ENCODE results near the gene GALNT2. TPM values are rescaled to one million over a fixed set of nuclear protein-coding genes. Genes with fewer than 3 reads are reported as not detected.
A peak's percentile ranks its signal among the peaks of the same experiment; 100 is the strongest.

Gene GALNT2
- total and polyA plus RNA-seq, 4 donors: 47.5 to 182 (median 114) TPM

- DNase-seq (ENCODE audit: low spot score): no peak
- no peaks in the 10 kb centered on the region for H3K9me3 ChIP-seq (ENCODE audit: control insufficient read depth in 4 of 4, low read length in 3 of 4)
- TF ChIP-seq HNF4A (conservative IDR thresholded peaks at IDR 0.05) (no peak), NR2F2 (IDR thresholded peaks at IDR 0.05) (no peak), GABPA (IDR thresholded peaks at IDR 0.05 in 1 of 2, conservative IDR thresholded peaks at IDR 0.05 in 1 of 2) (no peak), JUND (IDR thresholded peaks at IDR 0.05) (no peak), REST (IDR thresholded peaks at IDR 0.05) (no peak), SP1 (IDR thresholded peaks at IDR 0.05) (no peak), RAD21 (IDR thresholded peaks at IDR 0.05) (no peak), TAF1 (conservative IDR thresholded peaks at IDR 0.05) (no peak), YY1 (IDR thresholded peaks at IDR 0.05) (no peak), EGR1 (IDR thresholded peaks at IDR 0.05; ENCODE audit: low read depth in 2 of 2) (no peak), FOXA1 (IDR thresholded peaks at IDR 0.05) (no peak)
- TF ChIP-seq, protein P1, sequence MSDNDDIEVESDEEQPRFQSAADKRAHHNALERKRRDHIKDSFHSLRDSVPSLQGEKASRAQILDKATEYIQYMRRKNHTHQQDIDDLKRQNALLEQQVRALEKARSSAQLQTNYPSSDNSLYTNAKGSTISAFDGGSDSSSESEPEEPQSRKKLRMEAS (IDR thresholded peaks at IDR 0.05): no peak
- TF ChIP-seq, protein P2, sequence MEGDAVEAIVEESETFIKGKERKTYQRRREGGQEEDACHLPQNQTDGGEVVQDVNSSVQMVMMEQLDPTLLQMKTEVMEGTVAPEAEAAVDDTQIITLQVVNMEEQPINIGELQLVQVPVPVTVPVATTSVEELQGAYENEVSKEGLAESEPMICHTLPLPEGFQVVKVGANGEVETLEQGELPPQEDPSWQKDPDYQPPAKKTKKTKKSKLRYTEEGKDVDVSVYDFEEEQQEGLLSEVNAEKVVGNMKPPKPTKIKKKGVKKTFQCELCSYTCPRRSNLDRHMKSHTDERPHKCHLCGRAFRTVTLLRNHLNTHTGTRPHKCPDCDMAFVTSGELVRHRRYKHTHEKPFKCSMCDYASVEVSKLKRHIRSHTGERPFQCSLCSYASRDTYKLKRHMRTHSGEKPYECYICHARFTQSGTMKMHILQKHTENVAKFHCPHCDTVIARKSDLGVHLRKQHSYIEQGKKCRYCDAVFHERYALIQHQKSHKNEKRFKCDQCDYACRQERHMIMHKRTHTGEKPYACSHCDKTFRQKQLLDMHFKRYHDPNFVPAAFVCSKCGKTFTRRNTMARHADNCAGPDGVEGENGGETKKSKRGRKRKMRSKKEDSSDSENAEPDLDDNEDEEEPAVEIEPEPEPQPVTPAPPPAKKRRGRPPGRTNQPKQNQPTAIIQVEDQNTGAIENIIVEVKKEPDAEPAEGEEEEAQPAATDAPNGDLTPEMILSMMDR (IDR thresholded peaks at IDR 0.05; ENCODE audit: low read depth, low read length, missing input control): no peak
- TF ChIP-seq, protein P3, sequence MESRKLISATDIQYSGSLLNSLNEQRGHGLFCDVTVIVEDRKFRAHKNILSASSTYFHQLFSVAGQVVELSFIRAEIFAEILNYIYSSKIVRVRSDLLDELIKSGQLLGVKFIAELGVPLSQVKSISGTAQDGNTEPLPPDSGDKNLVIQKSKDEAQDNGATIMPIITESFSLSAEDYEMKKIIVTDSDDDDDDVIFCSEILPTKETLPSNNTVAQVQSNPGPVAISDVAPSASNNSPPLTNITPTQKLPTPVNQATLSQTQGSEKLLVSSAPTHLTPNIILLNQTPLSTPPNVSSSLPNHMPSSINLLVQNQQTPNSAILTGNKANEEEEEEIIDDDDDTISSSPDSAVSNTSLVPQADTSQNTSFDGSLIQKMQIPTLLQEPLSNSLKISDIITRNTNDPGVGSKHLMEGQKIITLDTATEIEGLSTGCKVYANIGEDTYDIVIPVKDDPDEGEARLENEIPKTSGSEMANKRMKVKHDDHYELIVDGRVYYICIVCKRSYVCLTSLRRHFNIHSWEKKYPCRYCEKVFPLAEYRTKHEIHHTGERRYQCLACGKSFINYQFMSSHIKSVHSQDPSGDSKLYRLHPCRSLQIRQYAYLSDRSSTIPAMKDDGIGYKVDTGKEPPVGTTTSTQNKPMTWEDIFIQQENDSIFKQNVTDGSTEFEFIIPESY (IDR thresholded peaks at IDR 0.05): no peak
These were observed 236.0 kb downstream of the GALNT2 start for GRCh38 chr1:230303069-230303468.

GRCh38 chr1:230303822-230304221 lies 236.8 kb downstream of the GALNT2 start:
- TF ChIP-seq HNF4A (conservative IDR thresholded peaks at IDR 0.05): peak in 1 of 2 donors; percentile 34
- TF ChIP-seq, protein P2 (IDR thresholded peaks at IDR 0.05; ENCODE audit: low read depth, low read length, missing input control): no peak
- no peak for TF ChIP-seq FOXA1 (IDR thresholded peaks at IDR 0.05)
- peak in 1 of 2 donors; percentile 35 for TF ChIP-seq RXRA (IDR thresholded peaks at IDR 0.05)
- no peak for TF ChIP-seq HNF4G (IDR thresholded peaks at IDR 0.05)
- peak; percentile 7 to 21 for TF ChIP-seq RAD21 (IDR thresholded peaks at IDR 0.05)
- peak in 1 of 2 donors; percentile 23 for TF ChIP-seq EGR1 (IDR thresholded peaks at IDR 0.05; ENCODE audit: low read depth in 2 of 2)
- TF ChIP-seq NR2F2 (IDR thresholded peaks at IDR 0.05): peak; percentile 21
- H3K36me3 ChIP-seq (ENCODE audit: control insufficient read depth in 4 of 4, insufficient read depth in 3 of 4, low read depth in 1 of 4, low read length in 3 of 4): no peaks in the 10 kb centered on the region

More at GRCh38 chr1:230303069-230303468, 236.0 kb downstream of the GALNT2 start:
- Histone ChIP-seq H3K27ac (ENCODE audit: low read depth in 1 of 2, low read length in 2 of 2) (no peak overlapping the region), H3K27me3 (ENCODE audit: control insufficient read depth in 4 of 4, insufficient read depth in 4 of 4, low read length in 3 of 4) (no peaks in the 10 kb centered on the region), H3K36me3 (ENCODE audit: control insufficient read depth in 4 of 4, insufficient read depth in 3 of 4, low read depth in 1 of 4, low read length in 3 of 4) (no peaks in the 10 kb centered on the region), H3K9ac (ENCODE audit: low read depth in 1 of 2, low read length in 2 of 2) (no peak overlapping the region), H3K4me3 (ENCODE audit: low read depth in 1 of 3, low read length in 3 of 3) (no peak overlapping the region), H3K4me1 (ENCODE audit: control insufficient read depth in 4 of 4, insufficient read depth in 4 of 4, low read length in 3 of 4) (peaks cover 0 to 8% (median 3%) of the 10 kb centered on the region in 4 donors)
- 89% methylated on average over 6 of the region's 6 CpGs for whole genome bisulfite sequencing

More at GRCh38 chr1:230303822-230304221, 236.8 kb downstream of the GALNT2 start:
- H3K27me3 ChIP-seq (ENCODE audit: control insufficient read depth in 4 of 4, insufficient read depth in 4 of 4, low read length in 3 of 4): no peaks in the 10 kb centered on the region
- no peak overlapping the region for H3K4me3 ChIP-seq (ENCODE audit: low read depth in 1 of 3, low read length in 3 of 3)
- H3K9ac ChIP-seq (ENCODE audit: low read depth in 1 of 2, low read length in 2 of 2): no peak overlapping the region
- DNase-seq (ENCODE audit: low spot score): no peak
- H3K4me1 ChIP-seq (ENCODE audit: control insufficient read depth in 4 of 4, insufficient read depth in 4 of 4, low read length in 3 of 4): peaks cover 0 to 8% (median 3%) of the 10 kb centered on the region in 4 donors
- no peak overlapping the region for H3K27ac ChIP-seq (ENCODE audit: low read depth in 1 of 2, low read length in 2 of 2)
- no peaks in the 10 kb centered on the region for H3K9me3 ChIP-seq (ENCODE audit: control insufficient read depth in 4 of 4, low read length in 3 of 4)
- WGBS: 26% methylated on average over 6 of the region's 6 CpGs
